ENCODE measurements around the gene MAN2A2. TPM values are rescaled to one million over a fixed set of nuclear protein-coding genes. Genes with fewer than 3 reads are reported as not detected.

Gene MAN2A2
- polyA plus RNA-seq, 3 donors, result 6.6 to 318 (median 7.3) TPM

GRCh38 chr15:90947577-90948357 lies 44.7 kb downstream of the MAN2A2 start:
- Histone ChIP-seq H3K4me1 (ENCODE audit: control insufficient read depth in 1 of 2, insufficient read depth in 2 of 2, low read length in 2 of 2) (peaks cover 8 to 13% of the 10 kb centered on the region in 2 donors), H3K4me3 (replicated peaks in 1 of 3; ENCODE audit: low read depth in 2 of 3, low read length in 3 of 3) (no peak overlapping the region), H4K20me1 (ENCODE audit: insufficient read depth, low read length) (no peaks in the 10 kb centered on the region), H3K9me3 (replicated peaks in 1 of 2; ENCODE audit: control insufficient read depth in 1 of 2, insufficient read depth in 1 of 2, low read length in 2 of 2) (no peaks in the 10 kb centered on the region), H3K27ac (ENCODE audit: low read depth in 1 of 2, low read length in 2 of 2) (no peak overlapping the region), H2AFZ (ENCODE audit: insufficient read depth, low read depth, low read length, poor library complexity, severe bottlenecking) (no peak overlapping the region), H3K36me3 (replicated peaks in 1 of 2; ENCODE audit: control insufficient read depth in 1 of 2, insufficient read depth in 2 of 2, low read length in 2 of 2) (peaks cover 73 to 93% of the 10 kb centered on the region in 2 donors), H3K4me2 (replicated peaks; ENCODE audit: extremely low read depth, low read length, poor library complexity, severe bottlenecking) (no peak overlapping the region), H3K9ac (ENCODE audit: insufficient read depth, low read length, poor library complexity, severe bottlenecking) (no peak overlapping the region), H3K27me3 (ENCODE audit: control insufficient read depth in 2 of 2, insufficient read depth in 2 of 2, low read length in 2 of 2) (no peaks in the 10 kb centered on the region), H3K79me2 (ENCODE audit: insufficient read depth, low read length) (no peaks in the 10 kb centered on the region)
- no peak overlapping the region for H3K27ac Mint-ChIP-seq
- H3K4me1 Mint-ChIP-seq, result peaks cover 10% of the 10 kb centered on the region
- intact Hi-C loops (cut with micrococcal nuclease), result no loop called here
- no peak overlapping the region for H3K4me3 Mint-ChIP-seq
- WGBS (ENCODE audit: insufficient coverage), result 96% methylated on average over 18 of the region's 18 CpGs
- TF ChIP-seq, protein P1, sequence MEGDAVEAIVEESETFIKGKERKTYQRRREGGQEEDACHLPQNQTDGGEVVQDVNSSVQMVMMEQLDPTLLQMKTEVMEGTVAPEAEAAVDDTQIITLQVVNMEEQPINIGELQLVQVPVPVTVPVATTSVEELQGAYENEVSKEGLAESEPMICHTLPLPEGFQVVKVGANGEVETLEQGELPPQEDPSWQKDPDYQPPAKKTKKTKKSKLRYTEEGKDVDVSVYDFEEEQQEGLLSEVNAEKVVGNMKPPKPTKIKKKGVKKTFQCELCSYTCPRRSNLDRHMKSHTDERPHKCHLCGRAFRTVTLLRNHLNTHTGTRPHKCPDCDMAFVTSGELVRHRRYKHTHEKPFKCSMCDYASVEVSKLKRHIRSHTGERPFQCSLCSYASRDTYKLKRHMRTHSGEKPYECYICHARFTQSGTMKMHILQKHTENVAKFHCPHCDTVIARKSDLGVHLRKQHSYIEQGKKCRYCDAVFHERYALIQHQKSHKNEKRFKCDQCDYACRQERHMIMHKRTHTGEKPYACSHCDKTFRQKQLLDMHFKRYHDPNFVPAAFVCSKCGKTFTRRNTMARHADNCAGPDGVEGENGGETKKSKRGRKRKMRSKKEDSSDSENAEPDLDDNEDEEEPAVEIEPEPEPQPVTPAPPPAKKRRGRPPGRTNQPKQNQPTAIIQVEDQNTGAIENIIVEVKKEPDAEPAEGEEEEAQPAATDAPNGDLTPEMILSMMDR (IDR thresholded peaks at IDR 0.05), result no peak
- peaks cover 77 to 93% of the 10 kb centered on the region in 2 donors for H3K36me3 Mint-ChIP-seq
- no peaks in the 10 kb centered on the region for H3K27me3 Mint-ChIP-seq (ENCODE audit: low read depth in 3 of 3)
- peaks cover 0 to 4% (median 0%) of the 10 kb centered on the region in 7 donors for H3K9me3 Mint-ChIP-seq
- no peak for DNase-seq

DNA sequence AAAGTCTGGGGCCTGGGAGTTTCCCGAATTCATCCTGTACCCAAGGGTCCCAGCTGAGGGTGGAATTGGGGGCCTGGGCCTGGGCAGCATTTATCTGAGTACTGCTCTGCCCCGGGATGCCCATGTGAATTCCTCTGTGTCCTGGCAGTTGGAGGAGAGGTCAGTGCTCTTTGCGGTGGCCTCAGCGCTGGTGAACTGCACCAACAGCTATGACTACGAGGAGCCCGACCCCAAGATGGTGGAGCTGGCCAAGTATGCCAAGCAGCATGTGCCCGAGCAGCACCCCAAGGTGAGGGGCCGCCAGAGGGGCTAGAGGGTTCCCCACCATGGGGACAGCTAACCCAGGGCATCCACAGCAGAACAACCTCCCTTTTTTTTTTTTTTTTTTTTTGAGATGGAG lies 45.4 kb downstream of the MAN2A2 start:
- Histone ChIP-seq H3K4me3 (replicated peaks in 1 of 3; ENCODE audit: low read depth in 2 of 3, low read length in 3 of 3) (no peak overlapping the region), H3K79me2 (ENCODE audit: insufficient read depth, low read length) (no peaks in the 10 kb centered on the region), H2AFZ (ENCODE audit: insufficient read depth, low read depth, low read length, poor library complexity, severe bottlenecking) (no peak overlapping the region), H3K27ac (ENCODE audit: low read depth in 1 of 2, low read length in 2 of 2) (no peak overlapping the region), H3K27me3 (ENCODE audit: control insufficient read depth in 2 of 2, insufficient read depth in 2 of 2, low read length in 2 of 2) (no peaks in the 10 kb centered on the region), H3K9ac (ENCODE audit: insufficient read depth, low read length, poor library complexity, severe bottlenecking) (no peak overlapping the region), H3K4me1 (ENCODE audit: control insufficient read depth in 1 of 2, insufficient read depth in 2 of 2, low read length in 2 of 2) (peaks cover 8 to 13% of the 10 kb centered on the region in 2 donors), H3K9me3 (replicated peaks in 1 of 2; ENCODE audit: control insufficient read depth in 1 of 2, insufficient read depth in 1 of 2, low read length in 2 of 2) (no peaks in the 10 kb centered on the region), H4K20me1 (ENCODE audit: insufficient read depth, low read length) (no peaks in the 10 kb centered on the region), H3K36me3 (replicated peaks in 1 of 2; ENCODE audit: control insufficient read depth in 1 of 2, insufficient read depth in 2 of 2, low read length in 2 of 2) (peaks cover 73 to 93% of the 10 kb centered on the region in 2 donors), H3K4me2 (replicated peaks; ENCODE audit: extremely low read depth, low read length, poor library complexity, severe bottlenecking) (no peak overlapping the region)
- 93% methylated on average over 7 of the region's 8 CpGs for WGBS (ENCODE audit: insufficient coverage)
- Mint-ChIP-seq H3K27me3 (ENCODE audit: low read depth in 3 of 3) (no peaks in the 10 kb centered on the region), H3K9me3 (peaks cover 0 to 4% (median 0%) of the 10 kb centered on the region in 7 donors), H3K27ac (peak overlapping the region in 2 of 7 donors; percentile 15 to 80), H3K36me3 (peaks cover 77 to 93% of the 10 kb centered on the region in 2 donors), H3K4me3 (no peak overlapping the region), H3K4me1 (peaks cover 10% of the 10 kb centered on the region)
- intact Hi-C loops (cut with micrococcal nuclease), result no loop called here
- TF ChIP-seq, protein P1 (IDR thresholded peaks at IDR 0.05), result no peak
- no peak for DNase-seq
